COLO668 (cell line): Measurements from ENCODE around the gene TMEM256.

Source experiments
- DNase-seq: peaks from one replicate; lab custom pipeline; 2025; ENCODE audit not compliant: unreplicated experiment; lab: John Stamatoyannopoulos, UW

TMEM256 gene

GRCh38 chr17:7354262-7354843 lies 49.5 kb downstream of the TMEM256 start:
- DNase-seq = peak; percentile 37
